Activated CD4-positive, alpha-beta T cell treated with anti-CD3 and anti-CD28 coated beads, Interleukin-2, amount 50 U/mL, for 24 hours (primary cell): ENCODE measurements around the gene AVL9.
"Not testable (repeated sequence)": the region's sequence is repeated elsewhere in the genome, so short reads cannot be mapped to it uniquely, and the experiment has no call there.

Source experiments
- DNase-seq, 2 donors: peaks; one replicate each; pipeline ENCODE4 v3.0.0-alpha.2; 2020; ENCODE audit warnings: low read depth in 1 of 2, low spot score in 1 of 2

The AVL9 gene

GRCh38 chr7:32634798-32635393 lies 139.6 kb downstream of the AVL9 start:
- DNase-seq = not testable (repeated sequence)

DNA sequence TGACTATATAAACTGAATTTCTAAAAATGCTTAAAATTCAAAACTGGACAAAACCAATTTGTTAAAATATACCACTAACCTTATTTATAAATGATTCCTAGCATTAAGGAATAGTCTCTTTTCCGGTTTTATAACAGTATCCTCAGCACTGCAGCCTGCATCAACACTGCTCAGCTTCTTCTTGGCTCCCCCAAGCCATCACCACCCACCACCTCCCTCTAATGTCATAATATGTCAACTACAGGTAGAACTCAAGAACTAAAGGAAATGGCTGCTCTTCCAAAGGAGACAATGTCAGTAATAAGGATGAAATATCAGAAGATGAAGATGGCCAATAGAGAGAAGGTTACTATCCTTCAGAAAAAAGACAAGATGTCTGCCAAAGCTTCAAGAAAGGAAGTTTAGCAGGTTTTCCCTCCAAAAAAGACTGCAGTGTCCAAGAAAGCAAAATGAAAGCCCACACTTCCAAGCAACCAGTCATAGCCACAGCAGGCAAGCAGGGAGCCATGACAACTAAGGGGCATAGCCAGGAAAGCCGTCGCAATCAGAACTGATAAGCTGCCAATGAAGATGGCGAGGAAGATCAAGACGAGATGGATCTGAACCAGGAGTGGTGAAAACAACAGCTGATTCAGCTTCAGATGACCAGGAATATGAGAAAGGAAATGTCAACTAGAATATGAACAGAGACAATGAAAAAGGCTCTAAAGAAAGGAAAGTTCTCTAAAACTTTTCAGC lies 141.6 kb downstream of the AVL9 start:
- not testable (repeated sequence) for DNase-seq

DNA sequence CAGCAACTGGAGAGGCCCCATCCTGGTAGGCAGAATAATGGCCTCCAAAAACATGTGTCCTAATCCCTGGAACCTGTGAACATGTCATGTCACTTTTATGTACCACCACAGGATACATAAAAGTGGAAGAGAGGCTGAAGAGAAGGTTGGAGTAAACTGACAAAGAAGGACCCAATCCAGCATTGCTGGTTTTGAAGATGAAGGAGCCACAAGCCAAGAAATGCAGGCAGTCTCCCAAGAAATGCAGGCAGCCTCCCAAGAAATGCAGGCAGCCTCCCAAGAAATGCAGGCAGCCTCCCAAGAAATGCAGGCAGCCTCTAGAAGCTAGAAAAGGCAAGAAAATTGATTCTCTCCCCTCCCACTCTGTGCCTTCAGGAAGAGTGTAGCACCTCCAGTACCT lies 142.3 kb downstream of the AVL9 start:
- DNase-seq = not testable (repeated sequence)
